Activated naive CD4-positive, alpha-beta T cell (primary cell): ENCODE data around the gene RNF144A.

Experiments used
- DNase-seq, 4 experiments: peaks; one replicate each; lab custom pipeline; 2025; lab: John Stamatoyannopoulos, UW

RNF144A gene

DNA sequence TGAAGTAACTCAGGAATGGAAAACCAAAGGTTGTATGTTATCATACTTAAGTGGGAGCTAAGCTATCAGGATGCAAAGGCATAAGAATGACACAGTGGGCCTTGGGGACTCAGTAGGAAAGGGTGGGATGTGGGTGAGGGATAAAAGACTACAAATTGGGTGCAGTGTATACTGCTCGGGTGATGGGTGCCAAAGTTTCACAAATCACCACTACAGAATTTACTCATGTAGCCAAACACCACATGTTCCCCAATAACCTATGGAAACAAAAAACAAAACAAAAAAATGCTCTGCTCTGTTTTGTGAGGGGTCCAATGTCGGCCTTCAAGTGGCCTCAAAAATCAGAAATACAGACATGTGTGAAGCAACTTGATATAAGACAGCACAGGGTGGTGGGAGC, 8.9 kb upstream of the RNF144A start:
- no peak for DNase-seq

- no peak for DNase-seq
These were observed 7.5 kb upstream of the RNF144A start for GRCh38 chr2:6909431-6910385.

DNA sequence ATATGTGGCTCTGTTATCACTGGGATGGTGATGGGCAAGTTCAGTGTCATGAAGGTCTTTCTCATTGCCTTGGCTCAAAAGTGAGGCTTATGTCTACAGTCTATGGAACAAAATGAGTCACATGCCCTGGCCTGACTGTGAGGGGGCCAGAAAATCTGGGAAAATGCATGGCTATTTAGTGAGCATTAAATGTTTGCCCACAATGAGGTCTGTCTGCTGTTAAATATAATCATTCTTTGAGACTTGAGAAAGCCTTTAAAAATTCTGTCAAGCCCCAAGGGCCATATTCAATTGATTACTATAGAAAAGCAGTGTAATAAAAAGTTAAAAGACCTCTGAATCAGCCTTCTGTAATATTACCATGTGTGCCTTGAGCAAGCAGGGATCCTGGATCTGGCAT, 5.5 kb upstream of the RNF144A start:
- no peak for DNase-seq

GRCh38 chr2:6913415-6914157, 3.6 kb upstream of the RNF144A start:
- DNase-seq, result peak in 1 of 4 experiments; percentile 51

GRCh38 chr2:6914828-6915227, 2.4 kb upstream of the RNF144A start:
- no peak for DNase-seq

DNA sequence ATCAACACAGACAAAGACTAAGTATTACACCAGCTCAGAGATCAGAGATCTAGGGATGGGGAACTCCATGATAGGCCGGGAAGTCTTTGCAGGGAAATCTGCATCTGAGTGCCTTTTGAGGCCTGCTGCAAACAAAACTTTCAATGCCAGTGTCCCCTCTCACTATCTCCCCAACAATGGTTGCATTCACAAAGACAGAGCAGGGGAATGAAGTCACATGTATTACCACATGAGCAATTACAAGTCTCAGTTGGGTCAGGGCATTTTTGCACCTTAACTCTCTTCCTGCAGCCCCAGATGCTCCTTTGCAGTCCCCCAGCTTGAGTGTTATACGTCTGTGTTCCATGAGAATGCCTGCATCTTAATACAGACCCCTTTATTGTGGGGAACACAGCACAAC, 1.8 kb upstream of the RNF144A start:
- DNase-seq, result no peak

DNA sequence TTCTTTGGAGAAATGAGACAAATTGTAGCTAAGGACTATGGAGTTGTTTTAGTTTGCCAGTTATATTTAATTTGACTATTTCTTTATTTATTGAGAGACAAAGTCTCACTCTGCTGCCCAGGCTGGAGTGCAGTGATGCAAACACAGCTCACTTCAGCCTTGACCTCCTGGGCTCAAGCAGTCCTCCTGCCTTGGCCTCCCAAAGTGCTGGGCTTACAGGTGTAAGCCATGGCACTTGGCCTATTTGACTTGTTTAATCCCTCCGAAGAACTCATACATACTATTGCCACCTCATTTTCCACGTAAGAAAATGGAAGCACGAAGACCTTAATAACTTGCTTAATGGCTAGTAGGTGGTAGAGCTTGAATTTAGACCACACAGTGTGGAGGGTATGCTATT, 988 bp upstream of the RNF144A start:
- no peak for DNase-seq

- DNase-seq, result no peak
These were observed 509 bp upstream of the RNF144A start for GRCh38 chr2:6916736-6917070.

- peak in 1 of 4 experiments; percentile 26 for DNase-seq
These were observed 679 bp downstream of the RNF144A start for GRCh38 chr2:6917761-6918421.

- DNase-seq, result no peak
These were observed 2.9 kb downstream of the RNF144A start for GRCh38 chr2:6919901-6920742.

- no peak for DNase-seq
These were observed 3.5 kb downstream of the RNF144A start for GRCh38 chr2:6920743-6921064.

DNA sequence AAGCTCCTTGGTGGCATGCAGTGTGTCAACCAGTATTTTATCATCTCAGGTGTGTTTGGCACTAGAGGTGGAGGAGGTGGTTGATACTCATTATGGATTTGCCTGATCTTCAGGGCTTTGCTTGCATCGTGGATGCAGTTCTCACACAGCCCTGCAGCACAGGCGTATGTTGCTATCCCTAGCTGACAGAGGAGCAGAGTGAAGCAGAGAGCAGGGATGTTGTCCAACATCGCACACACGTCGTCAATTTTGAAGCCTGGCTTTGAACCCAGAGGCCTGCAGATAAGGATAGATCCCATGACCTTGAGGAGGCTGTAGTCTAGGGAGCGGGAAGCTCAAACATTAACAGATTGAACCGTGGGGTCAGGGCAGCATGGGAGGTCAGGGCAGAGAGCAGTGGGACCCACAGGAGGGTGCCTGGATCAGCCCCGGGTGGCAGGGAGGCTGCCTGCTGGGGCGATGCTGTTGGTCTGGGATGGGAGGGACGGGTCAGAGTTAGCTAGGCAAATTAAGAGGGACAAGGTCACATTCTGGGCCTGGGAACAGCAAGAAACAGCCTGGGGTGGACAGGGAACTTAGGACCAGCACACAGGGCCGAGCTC, 4.2 kb downstream of the RNF144A start:
- no peak for DNase-seq

- no peak for DNase-seq
These were observed 5.0 kb downstream of the RNF144A start for GRCh38 chr2:6922201-6922656.

DNA sequence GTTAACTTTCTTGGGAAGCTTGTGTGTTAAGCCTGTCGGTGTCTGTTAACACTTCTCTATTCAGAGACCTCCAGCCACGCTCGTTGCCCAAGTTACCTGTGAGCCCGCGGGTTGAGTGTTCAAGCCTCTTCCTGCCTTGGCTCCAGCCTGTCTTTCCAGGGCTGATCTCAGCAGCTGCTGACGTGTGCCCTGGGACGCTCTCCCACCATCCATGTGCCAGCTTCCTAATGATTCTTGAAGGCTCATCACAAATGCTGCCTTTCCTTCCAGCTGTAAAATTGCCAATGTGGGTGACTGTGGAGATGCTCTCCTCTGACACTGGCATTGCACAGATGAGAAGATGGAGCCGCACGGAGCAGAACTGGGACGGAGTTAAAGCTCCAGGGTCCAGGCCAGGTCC, 6.1 kb downstream of the RNF144A start:
- DNase-seq, result no peak

DNA sequence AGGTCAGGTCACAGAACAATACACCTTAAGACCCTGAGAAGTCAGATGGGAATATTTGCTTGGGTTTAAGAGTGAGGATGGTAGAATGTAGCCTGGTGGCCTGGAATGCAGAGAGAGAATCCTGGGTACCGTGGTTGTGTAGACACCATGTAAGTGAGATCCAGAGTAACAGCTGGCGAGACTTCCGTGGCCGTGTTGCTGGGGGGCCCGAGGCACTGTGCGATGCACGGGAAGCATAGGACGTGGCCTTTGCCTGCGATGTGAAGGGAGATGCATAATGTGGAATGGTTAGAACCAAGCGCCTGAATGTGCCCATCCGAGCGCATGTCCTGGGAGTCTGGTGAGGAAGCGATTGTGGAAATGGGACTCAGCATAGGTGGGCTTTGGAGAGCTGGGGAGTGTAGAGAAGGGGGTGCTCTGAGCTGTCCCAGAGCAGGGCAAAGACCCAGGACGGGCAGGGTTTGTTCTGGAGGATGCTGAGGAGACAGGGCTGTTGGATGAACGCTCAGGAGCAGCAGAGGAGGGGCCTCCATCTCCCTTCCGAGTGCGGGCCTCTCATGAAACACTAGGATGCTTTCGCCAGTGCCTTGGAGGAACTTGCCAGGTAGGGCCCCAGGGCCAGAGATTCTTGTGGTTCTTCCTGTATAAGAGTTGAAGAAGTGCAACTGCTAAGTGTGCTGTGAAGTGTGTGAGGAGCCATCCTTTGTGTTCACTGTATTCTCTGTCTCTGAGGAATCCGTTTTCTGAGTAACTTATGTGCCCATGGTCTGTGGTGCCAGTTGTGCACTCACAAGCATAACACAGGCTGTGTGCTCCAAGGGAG, 7.1 kb downstream of the RNF144A start:
- no peak for DNase-seq

GRCh38 chr2:6924924-6925409, 7.8 kb downstream of the RNF144A start:
- no peak for DNase-seq

DNA sequence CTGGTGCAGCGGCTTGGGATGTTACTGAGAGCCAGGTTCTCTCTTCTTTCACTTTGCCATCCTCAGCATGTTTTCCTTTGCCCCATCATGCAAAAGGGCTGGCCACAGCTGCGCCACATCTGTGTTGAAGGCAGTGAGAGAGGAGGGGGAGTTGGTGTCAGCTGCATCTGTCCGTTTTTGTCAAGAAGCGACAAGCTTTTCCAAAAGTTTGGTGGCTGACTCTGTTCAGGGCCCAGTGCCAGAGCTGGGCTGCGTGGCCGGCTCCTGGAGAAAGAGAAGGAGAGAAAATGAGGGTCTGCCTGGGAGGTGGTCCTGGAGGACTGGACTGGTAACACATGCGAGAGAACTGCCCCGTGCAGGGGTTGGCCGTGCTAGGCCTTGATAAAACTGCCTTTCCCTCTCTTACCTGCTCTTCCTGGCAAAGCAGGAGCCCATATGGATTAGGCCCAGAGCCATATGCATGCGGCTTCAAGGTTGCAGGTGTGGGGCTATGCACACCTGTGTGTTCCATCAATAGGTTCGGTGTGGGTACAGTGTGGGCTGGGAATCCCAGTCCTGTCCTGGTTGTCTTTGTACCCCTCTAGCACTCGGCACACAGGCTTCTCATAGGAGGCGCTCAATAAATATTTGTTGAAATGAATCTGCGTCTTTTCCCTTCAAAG, 9.0 kb downstream of the RNF144A start:
- no peak for DNase-seq

GRCh38 chr2:6927186-6927585, 10.0 kb downstream of the RNF144A start:
- no peak for DNase-seq

DNA sequence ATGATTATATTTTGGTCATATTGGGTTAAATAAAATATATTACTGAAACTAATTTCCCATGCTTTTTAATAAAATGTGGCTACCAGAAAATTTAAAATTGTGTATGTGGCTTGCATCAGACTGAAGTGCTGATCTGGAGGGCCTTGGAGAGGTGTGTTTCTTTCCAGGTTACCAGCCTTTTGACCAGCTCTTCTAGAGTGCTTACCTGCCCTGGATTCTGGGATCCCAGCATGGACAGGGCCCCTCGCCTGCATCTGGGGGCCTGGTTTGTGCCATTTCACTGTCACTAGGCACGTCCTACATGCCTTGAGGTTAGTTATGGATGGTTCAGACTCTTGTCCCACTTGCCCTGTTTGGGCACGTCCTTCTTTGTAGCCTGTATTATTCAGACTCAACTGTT, 10.5 kb downstream of the RNF144A start:
- no peak for DNase-seq

- no peak for DNase-seq
These were observed 11.2 kb downstream of the RNF144A start for GRCh38 chr2:6928452-6928851.
